Right lobe of liver (tissue), 6 donors: ENCODE results near the gene WNT9B. TPM values are rescaled to one million over a fixed set of nuclear protein-coding genes. Genes with fewer than 3 reads are reported as not detected.
A peak's percentile ranks its signal among the peaks of the same experiment; 100 is the strongest.
"Not testable (repeated sequence)": the region's sequence is repeated elsewhere in the genome, so short reads cannot be mapped to it uniquely, and the experiment has no call there.

ENCODE experiments used
- ATAC-seq, 4 donors: fragments of 200-7000 bp; cut with Tn5 transposase; one replicate each; pipeline ENCODE4 v1.9.1; 2020; ENCODE audit warnings: mild to moderate bottlenecking in 4 of 4, moderate library complexity in 4 of 4
- DNase-seq, 3 donors: peaks; one replicate each; pipeline ENCODE4 v3.0.0-alpha.2; 2020
- H3K27ac ChIP-seq, 3 donors: fragments of 200-600 bp; one replicate each; pipeline ENCODE4 v1.8.0; 2022
- H3K27me3 ChIP-seq, 2 donors: fragments of 200-600 bp; one replicate each; pipeline ENCODE4 v1.8.0; 2022
- H3K36me3 ChIP-seq, 4 donors: fragments of 200-600 bp; sonication (generic) in 1 of 4; one replicate each; pipeline versions ENCODE4 v1.5.1 to v1.8.0; 2017 to 2022; ENCODE audit warnings: control low read depth in 1 of 4
- H3K4me1 ChIP-seq, 4 donors: fragments of 200-600 bp; sonication (generic) in 1 of 4; one replicate each; pipeline versions ENCODE4 v1.5.1 to v1.8.0; 2017 to 2022; ENCODE audit warnings: control low read depth in 1 of 4
- H3K4me3 ChIP-seq, 3 donors: fragments of 200-600 bp; one replicate each; pipeline ENCODE4 v1.8.0; 2022
- H3K9me3 ChIP-seq, 4 donors: fragments of 200-600 bp; sonication (generic) in 1 of 4; one replicate each; pipeline versions ENCODE4 v1.5.1 to v1.8.0; 2017 to 2022; ENCODE audit warnings: control low read depth in 1 of 4
- POLR2A ChIP-seq: fragments of 450-650 bp; IDR thresholded peaks from one replicate; pipeline ENCODE4 v1.6.1; 2017; ENCODE audit warnings: antibody characterized with exemption, mild to moderate bottlenecking
- WGBS: methylation state at CpG from one replicate; pipeline ENCODE4 v1.1.6; 2018; ENCODE audit warnings: low coverage, low lambda C conversion rate; ENCODE audit not compliant: insufficient coverage; ENCODE audit errors: missing lambda C conversion rate; 5-methylcytosine and 5-hydroxymethylcytosine counted together
- intact Hi-C, 2 donors: fragments of 100-400 bp; cut with DNase I; formaldehyde crosslinking; loops; one replicate each; pipeline versions ENCODE4 v1.11.2 to v1.14.1; 2022
- total RNA-seq, 6 experiments: library from RNA; depleted of rRNA in 2 of 6; stranded (reverse); fragments of >200 nt in 2 of 6; fragmentation: NEBNext Ultra II Directional in 3 of 6; extraction: Animal tissue kit (Norgen Biotek cat#: 25700) in 3 of 6; gene quantifications; one replicate each; pipeline versions ENCODE4 v1.1.0 to v1.2.4, GENCODE V29; 2016 to 2023
- TF ChIP-seq, protein P1 (sequence below), 4 donors: fragments of 200-600 bp in 3 of 4; fragments of 450-650 bp in 1 of 4; IDR thresholded peaks; one replicate each; pipeline versions ENCODE4 v1.5.1 to v1.8.0; 2016 to 2022; ENCODE audit warnings: antibody characterized with exemption in 4 of 4, mild to moderate bottlenecking in 2 of 4
- donor health status: DM: no; HTN: yes; CAD: no.
- donor health status: DM: no; HTN: no; CAD: no.
- donor health status: DM: no; HTN: no; CAD: no.
- donor health status: DM: no; HTN: yes; CAD: no.
- donor health status: DM: no; HTN: yes; CAD: no.

Gene WNT9B
- total RNA-seq, 6 experiments from 2014 or later: 0.55 to 1.7 (median 1.2) TPM; not detected in 3

DNA sequence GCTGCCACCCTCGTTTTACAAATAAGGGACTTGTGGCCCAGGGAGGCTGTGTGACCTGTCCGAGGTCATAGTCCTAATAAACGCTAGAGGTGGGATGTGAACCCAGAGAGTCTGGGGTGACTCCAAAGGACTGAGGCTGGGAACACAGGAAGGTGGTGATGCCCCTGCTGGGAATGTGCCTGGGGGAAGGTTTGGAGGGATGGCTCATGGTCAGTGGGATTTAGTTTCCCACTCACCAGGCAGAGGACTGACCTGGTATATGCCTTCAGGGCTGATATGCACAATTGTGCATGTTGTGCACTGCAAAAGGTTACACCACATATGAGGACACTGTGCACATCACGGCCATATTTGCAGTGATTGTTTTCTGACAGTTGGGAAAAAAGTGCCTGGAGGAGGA lies 13.9 kb upstream of the WNT9B start:
- no peak for DNase-seq
- TF ChIP-seq, protein P1, sequence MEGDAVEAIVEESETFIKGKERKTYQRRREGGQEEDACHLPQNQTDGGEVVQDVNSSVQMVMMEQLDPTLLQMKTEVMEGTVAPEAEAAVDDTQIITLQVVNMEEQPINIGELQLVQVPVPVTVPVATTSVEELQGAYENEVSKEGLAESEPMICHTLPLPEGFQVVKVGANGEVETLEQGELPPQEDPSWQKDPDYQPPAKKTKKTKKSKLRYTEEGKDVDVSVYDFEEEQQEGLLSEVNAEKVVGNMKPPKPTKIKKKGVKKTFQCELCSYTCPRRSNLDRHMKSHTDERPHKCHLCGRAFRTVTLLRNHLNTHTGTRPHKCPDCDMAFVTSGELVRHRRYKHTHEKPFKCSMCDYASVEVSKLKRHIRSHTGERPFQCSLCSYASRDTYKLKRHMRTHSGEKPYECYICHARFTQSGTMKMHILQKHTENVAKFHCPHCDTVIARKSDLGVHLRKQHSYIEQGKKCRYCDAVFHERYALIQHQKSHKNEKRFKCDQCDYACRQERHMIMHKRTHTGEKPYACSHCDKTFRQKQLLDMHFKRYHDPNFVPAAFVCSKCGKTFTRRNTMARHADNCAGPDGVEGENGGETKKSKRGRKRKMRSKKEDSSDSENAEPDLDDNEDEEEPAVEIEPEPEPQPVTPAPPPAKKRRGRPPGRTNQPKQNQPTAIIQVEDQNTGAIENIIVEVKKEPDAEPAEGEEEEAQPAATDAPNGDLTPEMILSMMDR (IDR thresholded peaks at IDR 0.05): no peak
- no peak for TF ChIP-seq POLR2A
- intact Hi-C loops: no loop called here
- Histone ChIP-seq H3K4me3 (no peak overlapping the region), H3K4me1 (peaks cover 0 to 3% (median 0%) of the 10 kb centered on the region in 4 donors), H3K36me3 (no peaks in the 10 kb centered on the region), H3K27me3 (no peaks in the 10 kb centered on the region), H3K27ac (no peak overlapping the region), H3K9me3 (no peaks in the 10 kb centered on the region)
- WGBS: 46% methylated on average over 4 of the region's 4 CpGs
- no peak for ATAC-seq

DNA sequence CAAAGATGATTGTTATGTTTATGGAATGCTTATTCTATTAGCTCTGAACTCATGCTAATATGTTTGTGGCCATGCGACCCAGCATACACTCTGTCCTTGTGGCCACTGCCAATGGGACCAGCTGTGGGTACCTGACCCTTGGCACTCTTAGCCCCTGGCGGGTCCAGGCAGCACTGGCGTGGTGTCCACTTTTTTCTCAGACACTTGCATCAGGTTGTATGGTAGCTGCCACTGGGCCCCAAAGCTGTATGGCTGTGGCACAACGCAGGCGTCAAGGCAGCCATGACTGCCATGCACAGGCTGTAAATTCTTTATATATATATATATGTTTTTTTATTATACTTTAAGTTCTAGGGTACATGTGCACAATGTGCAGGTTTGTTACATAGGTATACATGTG lies 12.2 kb upstream of the WNT9B start:
- TF ChIP-seq, protein P1 (IDR thresholded peaks at IDR 0.05): no peak
- no peak for TF ChIP-seq POLR2A
- no peaks in the 10 kb centered on the region for H3K9me3 ChIP-seq
- no peak overlapping the region for H3K27ac ChIP-seq
- DNase-seq (no peak), ATAC-seq (no peak)
- H3K36me3 ChIP-seq: no peaks in the 10 kb centered on the region
- 67% methylated on average over 2 of the region's 5 CpGs for WGBS
- H3K4me3 ChIP-seq: no peak overlapping the region
- H3K4me1 ChIP-seq: peaks cover 0 to 3% (median 0%) of the 10 kb centered on the region in 4 donors
- intact Hi-C loops: no loop called here
- no peaks in the 10 kb centered on the region for H3K27me3 ChIP-seq

DNA sequence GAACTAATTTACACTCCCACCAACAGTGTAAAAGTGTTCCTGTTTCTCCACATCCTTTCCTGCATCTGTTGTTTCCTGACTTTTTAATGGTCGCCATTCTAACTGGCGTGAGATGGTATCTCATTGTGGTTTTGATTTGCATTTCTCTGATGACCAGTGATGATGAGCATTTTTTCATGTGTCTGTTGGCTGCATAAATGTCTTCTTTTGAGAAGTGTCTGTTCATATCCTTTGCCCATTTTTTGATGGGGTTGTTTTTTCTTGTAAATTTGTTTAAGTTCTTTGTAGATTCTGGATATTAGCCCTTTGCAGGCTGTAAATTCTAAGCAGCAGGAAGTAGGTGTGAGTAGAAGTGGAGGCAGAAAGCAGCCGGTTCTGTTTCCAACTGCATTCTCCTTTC lies 10.8 kb upstream of the WNT9B start:
- not testable (repeated sequence) for ATAC-seq, H3K4me1 ChIP-seq, H3K4me3 ChIP-seq, H3K9me3 ChIP-seq, H3K27me3 ChIP-seq, H3K27ac ChIP-seq, DNase-seq, H3K36me3 ChIP-seq
- intact Hi-C loops: loop anchor here (10.0 kb wide), 1 partner anchor 104 kb away; no protein-coding TSS in a partner anchor
- 18% methylated on average over 3 of the region's 3 CpGs for WGBS

DNA sequence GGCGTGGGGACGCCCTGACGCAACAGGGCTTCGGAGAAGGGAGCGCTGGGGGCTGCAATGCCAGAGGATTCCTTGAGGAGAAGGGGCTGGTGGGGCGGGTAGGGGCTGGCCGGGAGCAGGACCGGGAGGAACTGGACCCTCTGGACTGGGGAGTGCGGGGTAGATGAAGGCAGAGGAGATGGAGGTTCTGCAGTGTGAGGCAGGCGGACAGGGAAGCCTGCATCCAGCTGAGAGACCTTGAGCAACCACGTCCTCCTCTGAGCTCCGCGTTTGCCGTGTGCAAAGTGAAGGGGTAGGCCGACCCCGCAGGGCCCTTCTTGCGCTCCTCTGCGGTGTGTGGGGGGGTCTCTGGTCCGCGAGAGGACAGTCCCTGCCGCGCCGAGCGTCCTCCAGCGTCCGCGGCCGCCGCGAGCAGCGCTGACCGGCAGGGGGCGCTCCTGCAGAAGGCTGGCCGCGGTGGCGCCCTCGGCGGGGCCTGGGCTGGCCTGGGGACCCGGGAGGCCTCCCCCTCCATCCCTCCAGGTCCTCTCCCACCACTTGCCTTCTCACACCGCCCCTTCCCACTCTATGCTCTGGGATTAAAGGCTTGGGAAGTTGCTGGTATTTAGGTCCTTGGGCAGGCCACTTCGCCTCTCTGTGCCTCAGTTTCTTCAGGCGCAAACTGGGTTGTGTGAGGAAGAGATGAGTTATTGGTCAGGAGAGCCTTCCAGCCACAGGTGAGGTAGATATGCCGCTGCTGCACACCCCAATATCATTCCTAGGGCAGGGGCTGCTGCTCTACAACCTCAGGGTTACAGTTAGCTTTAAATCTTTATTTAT lies 9.6 kb upstream of the WNT9B start:
- WGBS: 25% methylated on average over 16 of the region's 43 CpGs
- Histone ChIP-seq H3K27me3 (no peaks in the 10 kb centered on the region), H3K9me3 (no peaks in the 10 kb centered on the region), H3K27ac (no peak overlapping the region), H3K4me1 (no peaks in the 10 kb centered on the region), H3K4me3 (no peak overlapping the region), H3K36me3 (no peaks in the 10 kb centered on the region)
- no peak for TF ChIP-seq POLR2A
- TF ChIP-seq, protein P1 (IDR thresholded peaks at IDR 0.05): peak; percentile 81 to 92 (median 82)
- peak; percentile 71 to 83 (median 81) for ATAC-seq
- intact Hi-C loops: loop anchor here (10.0 kb wide), 1 partner anchor 103 kb away; no protein-coding TSS in a partner anchor
- DNase-seq: no peak

DNA sequence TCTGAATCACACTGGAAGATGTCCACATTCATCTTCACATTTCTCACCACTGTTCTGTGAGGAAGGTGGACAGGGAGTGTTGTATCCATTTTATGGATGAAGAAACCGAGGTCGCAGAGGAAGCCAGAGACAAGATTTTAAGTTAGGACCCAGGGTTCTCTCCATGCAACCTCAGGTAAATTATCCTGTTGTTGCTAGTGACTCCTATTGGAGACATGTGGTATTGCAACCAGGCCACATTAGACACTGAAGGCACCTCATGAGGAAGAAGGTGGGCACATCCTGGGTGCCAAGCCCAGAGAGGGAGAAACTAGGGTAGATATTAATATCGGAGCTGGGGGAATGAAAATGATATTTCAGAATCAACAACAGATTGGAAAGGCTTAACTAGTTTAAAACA lies 8.5 kb upstream of the WNT9B start:
- H3K27me3 ChIP-seq: no peaks in the 10 kb centered on the region
- DNase-seq: no peak
- no peaks in the 10 kb centered on the region for H3K9me3 ChIP-seq
- H3K4me1 ChIP-seq: no peaks in the 10 kb centered on the region
- no peak overlapping the region for H3K27ac ChIP-seq
- intact Hi-C loops: loop anchor here (10.0 kb wide), 1 partner anchor 102 kb away; no protein-coding TSS in a partner anchor
- H3K4me3 ChIP-seq: no peak overlapping the region
- TF ChIP-seq, protein P1 (IDR thresholded peaks at IDR 0.05): peak in 2 of 4 donors; percentile 15 to 31
- TF ChIP-seq POLR2A: no peak
- WGBS: 88% methylated on average over 3 of the region's 3 CpGs
- ATAC-seq: no peak
- no peaks in the 10 kb centered on the region for H3K36me3 ChIP-seq
